Loucy (cell line): ENCODE measurements around the gene TMEM168.
"Not testable (repeated sequence)": the region's sequence is repeated elsewhere in the genome, so short reads cannot be mapped to it uniquely, and the experiment has no call there.

Experiments
- CTCF ChIP-seq: fragments of 200-600 bp; sonication (generic); conservative IDR thresholded peaks from 2 replicates; pipeline ENCODE4 v1.5.1; 2014; ENCODE audit warnings: mild to moderate bottlenecking, antibody characterized with exemption, low read length
- EZH2phosphoT487 ChIP-seq: fragments of 200-600 bp; IDR thresholded peaks from 2 replicates; pipeline ENCODE4 v1.6.1; 2018; ENCODE audit warnings: antibody characterized with exemption, mild to moderate bottlenecking, moderate library complexity, borderline replicate concordance

GRCh38 chr7:112835928-112836327, 45.7 kb upstream of the TMEM168 start:
- TF ChIP-seq CTCF, EZH2phosphoT487: not testable (repeated sequence)
